OCI-LY3 (cell line): ENCODE data around the gene WDR83.

Experiments used
- CTCF ChIP-seq: fragments of 200-600, 300-600 bp; sonication (generic); IDR thresholded peaks from 2 replicates; pipeline ENCODE4 v1.5.1; 2014; ENCODE audit warnings: antibody characterized with exemption, low read length, low read depth
- EZH2phosphoT487 ChIP-seq: fragments of 200-600 bp; shearing (Covaris generic); IDR thresholded peaks from 2 replicates; pipeline ENCODE4 v1.6.1; 2018; ENCODE audit warnings: antibody characterized with exemption, mixed run types, low read depth

DNA sequence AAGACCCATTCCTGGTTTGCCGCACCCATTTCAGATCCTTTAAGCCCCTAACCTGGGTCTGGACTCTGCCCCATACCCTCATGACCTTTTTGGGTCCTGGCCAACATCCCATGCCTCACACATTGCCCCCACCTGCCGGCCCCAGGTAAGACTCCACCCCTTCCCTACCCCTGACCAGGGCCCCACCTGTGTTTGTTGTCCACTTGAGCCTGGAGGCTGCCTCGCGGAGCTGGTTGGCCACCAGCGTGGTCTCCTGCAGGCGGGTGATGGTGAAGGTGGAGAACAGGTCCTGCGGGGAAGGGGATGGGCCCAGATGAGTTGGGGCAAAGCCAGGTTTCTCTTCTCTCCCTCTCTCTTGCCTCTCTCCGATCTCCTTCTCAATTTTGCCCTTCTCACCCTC is 19.6 kb upstream of the WDR83 start:
- TF ChIP-seq EZH2phosphoT487 = no peak
- no peak for TF ChIP-seq CTCF
